Measurements from ENCODE around the gene MRTFB. TPM values are rescaled to one million over a fixed set of nuclear protein-coding genes. Genes with fewer than 3 reads are reported as not detected.

The MRTFB gene
- total and polyA plus RNA-seq, 2 experiments from 2014 or later = 13.9 to 22.2 TPM

- H3K4me3 ChIP-seq = no peak overlapping the region
- TF ChIP-seq CTCF (conservative IDR thresholded peaks at IDR 0.05; ENCODE audit: low read depth in 2 of 2) = peak in 1 of 2 experiments; percentile 47; a peak in 2 of 4 replicates
- no peak for TF ChIP-seq ZNF114 (CRISPR knock-in tag; IDR thresholded peaks at IDR 0.05)
- Mint-ChIP-seq H3K9me3 (no peaks in the 10 kb centered on the region), H3K27me3 (ENCODE audit: insufficient read depth, low read depth, poor library complexity) (no peaks in the 10 kb centered on the region), H3K4me1 (peaks cover 7% of the 10 kb centered on the region; the same call in 2 of the 3 replicates), H3K36me3 (ENCODE audit: low read depth) (no peaks in the 10 kb centered on the region), H3K27ac (no peak overlapping the region), H3K4me3 (no peak overlapping the region)
- H2AFZ ChIP-seq = no peak overlapping the region
- peaks cover 4% of the 10 kb centered on the region for H4K20me1 ChIP-seq (replicated peaks; ENCODE audit: insufficient read depth)
- H3F3A ChIP-seq (replicated peaks; ENCODE audit: low read depth) = no peaks in the 10 kb centered on the region
- no peak overlapping the region for H3K27ac ChIP-seq (ENCODE audit: low read depth)
- peaks cover 4% of the 10 kb centered on the region; the same call in 1 of the 2 replicates for H3K4me1 ChIP-seq (ENCODE audit: insufficient read depth)
- no peaks in the 10 kb centered on the region for H3K27me3 ChIP-seq (ENCODE audit: insufficient read depth)
- no peaks in the 10 kb centered on the region for H3K36me3 ChIP-seq (ENCODE audit: insufficient read depth)
- no peak overlapping the region for H3K4me2 ChIP-seq
- no peaks in the 10 kb centered on the region for H3K9me2 ChIP-seq (ENCODE audit: insufficient read depth)
- DNase-seq (ENCODE audit: low spot score) (peak; percentile 57), ATAC-seq (peak; percentile 52)
- H3K79me2 ChIP-seq (replicated peaks; ENCODE audit: insufficient read depth) = no peaks in the 10 kb centered on the region
These were observed 131.6 kb downstream of the MRTFB start for GRCh38 chr16:14202697-14203096.

DNA sequence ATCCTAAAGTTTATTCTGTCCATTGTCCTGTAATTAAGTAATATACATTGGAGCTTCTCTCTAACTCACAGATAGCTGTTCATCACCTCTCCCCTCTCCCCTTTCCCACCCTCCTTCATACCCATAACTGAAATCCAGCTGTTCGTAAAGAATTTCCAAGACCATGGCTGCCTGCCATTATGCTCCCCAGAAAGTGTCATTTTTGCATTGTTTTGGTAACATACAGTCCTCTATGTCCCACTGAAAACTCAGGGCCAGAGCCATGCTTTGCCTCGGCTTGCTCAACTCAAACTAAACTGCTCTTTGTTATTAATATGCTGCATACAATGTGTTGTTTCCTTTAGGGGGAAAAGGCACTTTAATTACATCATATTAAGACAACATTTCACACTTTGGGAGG lies 132.0 kb downstream of the MRTFB start:
- H3K79me2 ChIP-seq (replicated peaks; ENCODE audit: insufficient read depth) = no peaks in the 10 kb centered on the region
- ATAC-seq (no peak), DNase-seq (ENCODE audit: low spot score) (no peak)
- no peak overlapping the region for H3K27ac ChIP-seq (ENCODE audit: low read depth)
- Mint-ChIP-seq H3K4me1 (peaks cover 7% of the 10 kb centered on the region; the same call in 2 of the 3 replicates), H3K4me3 (no peak overlapping the region), H3K9me3 (no peaks in the 10 kb centered on the region), H3K27me3 (ENCODE audit: insufficient read depth, low read depth, poor library complexity) (no peaks in the 10 kb centered on the region), H3K27ac (no peak overlapping the region), H3K36me3 (ENCODE audit: low read depth) (no peaks in the 10 kb centered on the region)
- no peaks in the 10 kb centered on the region for H3K36me3 ChIP-seq (ENCODE audit: insufficient read depth)
- H2AFZ ChIP-seq = no peak overlapping the region
- H4K20me1 ChIP-seq (replicated peaks; ENCODE audit: insufficient read depth) = peaks cover 7% of the 10 kb centered on the region
- H3F3A ChIP-seq (replicated peaks; ENCODE audit: low read depth) = no peaks in the 10 kb centered on the region
- H3K4me3 ChIP-seq = no peak overlapping the region
- H3K27me3 ChIP-seq (ENCODE audit: insufficient read depth) = no peaks in the 10 kb centered on the region
- peaks cover 4% of the 10 kb centered on the region; the same call in 1 of the 2 replicates for H3K4me1 ChIP-seq (ENCODE audit: insufficient read depth)
- no peak overlapping the region for H3K4me2 ChIP-seq
- H3K9me2 ChIP-seq (ENCODE audit: insufficient read depth) = no peaks in the 10 kb centered on the region
- TF ChIP-seq ZNF462 (CRISPR knock-in tag; IDR thresholded peaks at IDR 0.05) (no peak), STAT1 (IDR thresholded peaks at IDR 0.05; ENCODE audit: unreplicated experiment) (no peak), CREB1 (CRISPR knock-in tag; IDR thresholded peaks at IDR 0.05; ENCODE audit: low read depth) (no peak), ZNF114 (CRISPR knock-in tag; IDR thresholded peaks at IDR 0.05) (no peak), CTCF (conservative IDR thresholded peaks at IDR 0.05; ENCODE audit: low read depth in 2 of 2) (no peak), POLR2AphosphoS5 (IDR thresholded peaks at IDR 0.05; ENCODE audit: low read depth) (no peak)
- TF ChIP-seq, protein P1, sequence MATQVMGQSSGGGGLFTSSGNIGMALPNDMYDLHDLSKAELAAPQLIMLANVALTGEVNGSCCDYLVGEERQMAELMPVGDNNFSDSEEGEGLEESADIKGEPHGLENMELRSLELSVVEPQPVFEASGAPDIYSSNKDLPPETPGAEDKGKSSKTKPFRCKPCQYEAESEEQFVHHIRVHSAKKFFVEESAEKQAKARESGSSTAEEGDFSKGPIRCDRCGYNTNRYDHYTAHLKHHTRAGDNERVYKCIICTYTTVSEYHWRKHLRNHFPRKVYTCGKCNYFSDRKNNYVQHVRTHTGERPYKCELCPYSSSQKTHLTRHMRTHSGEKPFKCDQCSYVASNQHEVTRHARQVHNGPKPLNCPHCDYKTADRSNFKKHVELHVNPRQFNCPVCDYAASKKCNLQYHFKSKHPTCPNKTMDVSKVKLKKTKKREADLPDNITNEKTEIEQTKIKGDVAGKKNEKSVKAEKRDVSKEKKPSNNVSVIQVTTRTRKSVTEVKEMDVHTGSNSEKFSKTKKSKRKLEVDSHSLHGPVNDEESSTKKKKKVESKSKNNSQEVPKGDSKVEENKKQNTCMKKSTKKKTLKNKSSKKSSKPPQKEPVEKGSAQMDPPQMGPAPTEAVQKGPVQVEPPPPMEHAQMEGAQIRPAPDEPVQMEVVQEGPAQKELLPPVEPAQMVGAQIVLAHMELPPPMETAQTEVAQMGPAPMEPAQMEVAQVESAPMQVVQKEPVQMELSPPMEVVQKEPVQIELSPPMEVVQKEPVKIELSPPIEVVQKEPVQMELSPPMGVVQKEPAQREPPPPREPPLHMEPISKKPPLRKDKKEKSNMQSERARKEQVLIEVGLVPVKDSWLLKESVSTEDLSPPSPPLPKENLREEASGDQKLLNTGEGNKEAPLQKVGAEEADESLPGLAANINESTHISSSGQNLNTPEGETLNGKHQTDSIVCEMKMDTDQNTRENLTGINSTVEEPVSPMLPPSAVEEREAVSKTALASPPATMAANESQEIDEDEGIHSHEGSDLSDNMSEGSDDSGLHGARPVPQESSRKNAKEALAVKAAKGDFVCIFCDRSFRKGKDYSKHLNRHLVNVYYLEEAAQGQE (IDR thresholded peaks at IDR 0.05; ENCODE audit: unreplicated experiment) = no peak
